ENCODE measurements around the gene BLZF1.
"Not testable (repeated sequence)": the region's sequence is repeated elsewhere in the genome, so short reads cannot be mapped to it uniquely, and the experiment has no call there.

BLZF1 gene

DNA sequence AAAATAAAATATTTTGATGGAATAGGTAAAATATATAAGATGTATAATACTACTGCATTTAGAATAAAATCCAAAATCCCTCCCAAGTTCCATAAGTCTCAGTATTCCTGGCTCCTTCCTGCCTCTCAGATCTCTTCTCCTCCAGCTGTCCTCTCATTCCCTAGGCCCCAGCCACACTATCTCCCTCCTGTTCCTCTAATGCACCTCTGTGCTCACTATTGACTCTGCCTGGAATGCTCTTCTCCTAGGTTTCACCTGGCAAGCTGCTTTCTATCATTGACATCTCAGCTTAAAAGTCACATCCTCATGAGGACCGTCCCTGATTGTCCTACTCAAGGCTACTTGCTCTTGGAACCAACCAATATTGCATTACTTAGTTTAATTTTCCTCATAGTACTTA is 7.6 kb upstream of the BLZF1 start:
- no peak for DNase-seq (ENCODE audit: low read depth)

DNA sequence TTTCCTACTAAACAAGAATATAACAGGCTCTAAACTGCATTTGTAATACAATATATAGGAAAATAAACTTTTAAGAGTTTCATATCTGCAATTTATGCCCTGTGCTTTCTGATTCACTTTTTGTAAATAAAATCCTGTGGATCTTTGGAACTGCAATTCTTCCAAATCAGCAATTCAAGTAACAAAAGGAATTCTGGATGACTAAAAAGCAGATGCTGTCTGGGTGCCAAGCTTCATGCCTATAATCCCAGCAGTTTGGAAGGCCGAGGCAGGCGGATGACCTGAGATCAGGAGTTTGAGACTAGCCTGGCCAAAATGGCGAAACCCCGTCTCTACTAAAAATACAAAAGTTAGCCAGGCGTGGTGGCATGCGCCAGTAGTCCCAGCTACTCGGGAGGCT is 6.7 kb upstream of the BLZF1 start:
- DNase-seq (ENCODE audit: low read depth): no peak

DNA sequence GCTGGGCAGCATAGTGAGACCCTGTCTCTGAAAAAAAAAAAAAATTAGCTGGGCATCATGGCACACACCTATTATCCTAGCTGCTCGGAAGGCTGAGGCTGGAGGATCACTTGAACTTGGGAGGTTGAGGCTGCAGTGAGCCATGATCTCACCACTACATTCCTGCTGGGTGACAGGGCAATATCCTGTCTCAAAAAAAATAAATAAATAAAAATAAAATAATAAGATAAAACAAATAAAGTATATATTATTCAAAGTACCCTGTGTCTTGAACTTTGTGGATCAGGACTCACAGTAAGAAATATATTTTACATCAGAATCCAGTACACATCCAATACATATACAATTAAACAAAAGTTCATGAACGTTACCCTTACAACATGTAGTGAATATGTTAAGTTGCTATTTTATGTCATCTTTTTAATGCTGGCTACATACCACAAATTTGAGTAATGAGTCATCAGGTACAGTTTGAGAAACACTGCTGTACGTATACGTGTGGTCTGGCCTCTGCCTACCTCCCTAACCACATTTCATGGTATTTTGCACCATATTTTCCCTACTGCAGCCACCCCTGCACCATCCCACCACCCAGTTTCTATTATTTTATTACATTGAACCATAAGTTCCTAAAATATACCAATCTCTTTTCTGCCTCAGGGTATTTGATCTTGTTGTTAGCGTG is 4.8 kb upstream of the BLZF1 start:
- DNase-seq (ENCODE audit: low read depth): peak; percentile 30

DNA sequence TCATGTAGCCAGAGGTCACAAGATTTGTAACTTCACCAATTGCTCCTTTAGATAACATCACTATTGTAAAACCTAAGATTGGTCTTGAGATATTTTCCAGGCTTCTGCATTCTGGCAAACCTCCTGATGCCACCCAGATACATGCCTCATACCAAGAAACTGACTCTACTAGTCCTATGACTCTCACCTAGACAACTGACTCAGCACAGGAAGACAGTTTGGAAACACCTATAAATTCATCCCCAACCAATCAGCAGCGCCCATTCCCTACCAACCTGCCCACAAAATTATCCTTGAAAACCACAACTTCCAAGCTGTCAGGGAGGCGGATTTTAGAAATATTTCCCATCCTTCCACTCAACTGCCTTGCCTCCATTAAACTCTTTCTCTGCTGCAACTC is 3.0 kb upstream of the BLZF1 start:
- no peak for DNase-seq (ENCODE audit: low read depth)

DNA sequence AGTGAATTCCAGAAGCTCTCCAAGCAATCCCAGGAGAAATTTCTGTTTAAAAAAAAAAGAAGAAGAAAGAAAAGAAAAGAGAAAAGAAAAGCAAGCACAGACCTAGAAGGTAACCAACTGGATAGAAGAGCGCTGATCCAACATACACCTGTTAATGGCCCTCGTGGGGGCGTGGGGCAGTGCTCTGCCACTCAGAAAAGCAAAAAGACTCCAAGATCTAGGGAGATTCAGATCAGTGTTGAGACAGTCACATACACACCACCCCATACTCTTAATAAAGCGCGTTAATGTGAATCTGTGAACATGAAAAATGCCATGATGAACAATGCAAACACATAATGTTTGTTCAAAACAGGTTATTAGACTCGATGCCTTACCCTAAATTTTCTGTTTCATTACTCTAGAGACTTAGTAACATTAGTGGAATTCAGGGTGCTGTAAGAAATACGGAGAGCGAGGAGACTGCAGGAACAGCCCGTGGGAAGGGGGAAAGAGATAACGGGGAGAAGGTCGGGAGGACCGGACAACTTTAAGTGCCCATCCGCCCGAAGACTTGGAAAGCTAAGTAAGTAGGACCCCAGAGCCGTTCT is 804 bp upstream of the BLZF1 start:
- no peak for DNase-seq (ENCODE audit: low read depth)

DNA sequence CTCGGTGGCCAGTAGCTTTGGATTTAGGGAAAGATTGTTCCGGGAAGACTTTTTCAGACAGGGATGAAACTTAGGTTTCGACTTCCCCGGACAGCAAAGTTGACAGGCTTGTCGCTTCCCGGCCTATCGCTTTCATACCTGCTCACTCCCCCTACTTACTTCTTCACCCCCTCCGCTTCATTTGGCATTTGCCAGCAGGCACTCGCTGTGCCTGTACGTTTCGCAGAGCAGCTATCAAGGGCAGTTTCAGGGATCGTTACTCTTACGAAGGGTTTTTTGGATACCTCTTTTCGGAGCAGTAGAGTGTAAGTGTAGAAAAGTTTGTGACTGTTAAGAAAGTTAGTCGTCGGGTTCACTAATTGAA is 393 bp downstream of the BLZF1 start:
- DNase-seq (ENCODE audit: low read depth): no peak

DNA sequence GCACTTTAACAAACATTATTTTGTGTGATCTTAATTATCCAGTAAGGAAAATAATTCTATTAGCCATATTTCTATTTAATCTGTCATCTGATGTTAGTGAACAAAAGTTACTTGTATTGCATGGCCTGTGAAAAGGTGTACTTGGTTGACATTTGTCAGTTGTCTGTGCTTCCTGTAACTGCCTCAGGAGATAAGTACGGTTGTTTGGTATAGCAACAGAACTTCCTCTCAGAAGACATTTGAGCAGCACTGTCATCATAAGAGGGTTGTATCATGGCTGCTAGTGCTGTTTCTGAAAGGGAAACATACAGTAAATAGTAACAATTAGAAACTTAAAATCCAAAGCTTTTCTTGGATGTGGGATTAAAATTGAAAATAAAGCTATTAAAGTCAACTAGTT is 3.4 kb downstream of the BLZF1 start:
- DNase-seq (ENCODE audit: low read depth): no peak

DNA sequence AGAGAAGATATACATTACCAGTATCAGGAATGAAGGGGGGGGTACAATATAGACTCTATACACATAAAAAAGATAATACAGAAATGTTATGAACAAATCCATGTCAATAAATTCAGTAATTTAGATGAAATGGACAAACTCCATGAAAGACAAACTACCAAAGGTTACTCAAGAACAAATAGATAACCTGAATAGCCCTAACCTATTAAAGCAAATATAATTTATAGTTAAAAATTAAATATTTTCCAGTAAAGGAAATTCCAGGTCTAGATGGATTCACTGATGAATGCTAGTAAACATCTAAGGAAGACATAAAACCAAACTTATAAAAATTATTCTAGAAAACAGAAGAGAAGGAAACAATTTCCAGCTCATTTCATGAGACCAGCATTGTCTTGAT is 13.2 kb downstream of the BLZF1 start:
- DNase-seq (ENCODE audit: low read depth): no peak

DNA sequence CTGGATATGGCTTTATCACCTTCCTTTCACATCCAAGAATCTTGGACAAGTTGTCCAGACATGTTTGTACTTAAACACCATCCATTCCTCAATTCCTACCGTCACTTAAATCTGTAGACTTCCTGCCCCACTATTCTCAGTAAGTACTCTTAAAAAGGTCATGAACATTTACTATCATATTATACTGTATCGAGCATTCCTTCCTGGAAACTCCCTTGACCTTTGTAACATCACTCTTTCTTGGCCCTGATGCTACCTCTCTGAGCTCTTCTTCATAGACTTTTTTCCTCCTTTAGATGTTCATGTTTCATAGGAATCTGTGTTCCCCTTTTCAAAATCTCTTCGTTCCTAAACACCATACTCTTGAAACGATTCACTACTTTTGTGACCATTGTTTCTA is 15.5 kb downstream of the BLZF1 start:
- DNase-seq (ENCODE audit: low read depth): no peak

DNA sequence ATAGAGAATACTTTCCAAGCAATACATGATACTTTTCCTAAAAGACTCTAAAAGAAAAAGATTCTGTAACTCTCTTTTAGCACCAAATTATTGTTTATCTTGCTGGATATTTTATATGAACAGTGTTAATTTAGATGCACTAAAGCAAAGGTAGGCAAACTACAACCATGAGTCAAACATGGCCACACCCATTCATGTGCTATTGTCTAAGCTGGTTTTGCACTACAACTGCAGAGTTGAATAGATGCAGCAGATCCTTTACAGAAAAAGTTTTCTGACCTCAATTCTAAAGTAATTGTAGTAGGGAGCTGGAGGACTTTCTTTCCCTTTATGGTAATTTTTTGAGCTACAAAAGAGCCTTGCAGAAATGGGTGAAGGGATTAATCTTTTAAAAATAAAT is 19.4 kb downstream of the BLZF1 start:
- DNase-seq (ENCODE audit: low read depth): no peak

DNA sequence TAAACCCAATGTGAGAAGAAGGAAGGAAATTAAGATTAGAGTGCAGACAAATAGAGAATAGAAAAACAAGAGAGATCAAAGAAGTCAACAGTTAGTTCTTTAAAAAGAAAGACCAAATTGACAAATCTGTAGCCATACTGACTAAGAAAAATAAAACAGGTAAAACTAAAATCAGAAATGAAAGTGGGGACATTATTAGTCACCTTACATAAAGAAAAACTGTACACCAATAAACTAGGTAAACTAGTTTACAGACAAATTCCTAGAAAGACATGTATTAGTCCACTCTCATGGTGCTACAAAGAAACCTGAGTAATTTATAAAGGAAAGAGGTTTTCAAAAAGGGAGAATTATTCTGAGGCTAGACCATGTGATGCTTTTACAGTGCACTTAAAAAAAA is 22.3 kb downstream of the BLZF1 start:
- no peak for DNase-seq (ENCODE audit: low read depth)

DNA sequence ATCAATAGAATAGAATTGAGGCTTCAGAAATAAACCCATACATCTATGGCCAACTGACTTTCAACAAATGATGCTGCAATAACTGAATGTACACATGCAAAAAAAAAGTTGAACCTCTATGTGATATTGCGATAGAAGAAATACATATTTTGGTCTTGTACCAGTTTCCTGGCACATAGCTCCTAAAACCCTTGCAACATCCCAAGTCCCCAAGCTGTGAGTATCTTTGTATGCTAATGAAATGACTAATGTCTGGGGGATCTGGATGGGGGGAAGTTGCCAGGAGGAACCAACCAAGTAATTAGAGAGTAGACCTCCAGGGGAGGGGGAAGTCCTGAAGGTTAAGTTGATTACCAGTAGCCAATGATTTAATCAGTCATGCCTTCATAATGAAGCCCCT is 24.4 kb downstream of the BLZF1 start:
- DNase-seq (ENCODE audit: low read depth): no peak

DNA sequence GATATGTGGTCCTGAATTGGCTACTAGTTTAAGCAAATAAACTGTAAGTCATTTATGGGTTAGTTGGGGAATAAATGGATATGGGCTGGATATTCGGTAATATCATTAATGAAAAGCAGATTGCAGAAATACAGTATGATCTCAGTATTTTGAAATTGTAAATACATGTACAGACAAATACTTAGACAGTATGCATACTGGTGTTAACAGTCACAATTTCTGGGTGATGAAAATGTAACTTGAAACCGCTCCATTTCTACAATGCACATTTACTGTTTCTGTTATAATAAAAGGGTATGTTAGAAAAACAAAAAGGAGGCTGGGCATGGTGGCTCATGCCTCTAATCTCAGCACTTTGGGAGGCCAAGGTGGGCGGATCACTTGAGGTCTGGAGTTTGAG is 28.0 kb downstream of the BLZF1 start:
- no peak for DNase-seq (ENCODE audit: low read depth)

DNA sequence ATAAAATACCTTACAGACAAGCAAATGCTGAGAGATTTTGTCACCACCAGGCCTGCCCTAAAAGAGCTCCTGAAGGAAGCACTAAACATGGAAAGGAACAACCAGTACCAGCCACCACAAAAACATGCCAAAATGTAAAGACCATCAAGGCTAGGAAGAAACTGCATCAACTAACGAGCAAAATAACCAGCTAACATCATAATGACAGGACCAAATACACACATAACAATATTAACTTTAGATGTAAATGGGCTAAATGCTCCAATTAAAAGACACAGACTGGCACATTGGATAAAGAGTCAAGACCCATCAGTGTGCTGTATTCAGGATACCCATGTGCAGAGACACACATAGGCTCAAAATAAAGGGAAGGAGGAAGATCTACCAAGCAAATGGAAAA is 34.6 kb downstream of the BLZF1 start:
- not testable (repeated sequence) for DNase-seq (ENCODE audit: low read depth)

DNA sequence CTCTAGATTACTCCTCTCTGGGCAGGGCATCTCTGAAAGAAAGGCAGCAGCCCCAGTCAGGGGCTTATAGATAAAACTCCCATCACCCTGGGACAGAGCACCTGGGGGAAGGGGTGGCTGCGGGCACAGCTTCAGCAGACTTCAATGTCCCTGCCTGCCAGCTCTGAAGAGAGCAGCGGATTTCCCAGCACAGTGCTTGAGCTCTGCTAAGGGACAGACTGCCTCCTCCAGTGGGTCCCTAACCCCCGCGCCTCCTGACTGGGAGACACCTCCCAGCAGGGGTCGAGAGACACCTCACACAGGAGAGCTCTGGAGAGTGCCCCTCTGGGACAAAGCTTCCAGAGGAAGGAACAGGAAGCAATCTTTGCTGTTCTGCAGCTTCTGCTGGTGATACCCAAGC is 40.3 kb downstream of the BLZF1 start:
- not testable (repeated sequence) for DNase-seq (ENCODE audit: low read depth)

DNA sequence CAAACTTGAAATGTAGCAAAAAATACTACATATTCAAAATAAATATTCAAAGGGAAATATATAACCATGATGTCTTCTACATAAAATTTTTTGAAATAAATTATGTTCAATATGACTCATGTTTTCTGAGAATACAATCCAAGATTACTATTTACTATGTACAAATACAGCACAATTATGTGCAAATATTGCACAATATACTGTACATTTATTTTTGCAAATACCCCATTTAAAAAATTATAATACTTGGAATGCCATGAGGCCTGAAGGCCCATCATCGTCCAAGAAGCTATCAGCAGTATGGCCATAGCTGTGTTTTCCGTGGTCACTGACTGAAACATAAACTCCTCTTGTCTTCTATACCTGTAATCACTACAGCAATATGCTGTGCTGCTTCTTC is 47.0 kb downstream of the BLZF1 start:
- no peak for DNase-seq (ENCODE audit: low read depth)

DNA sequence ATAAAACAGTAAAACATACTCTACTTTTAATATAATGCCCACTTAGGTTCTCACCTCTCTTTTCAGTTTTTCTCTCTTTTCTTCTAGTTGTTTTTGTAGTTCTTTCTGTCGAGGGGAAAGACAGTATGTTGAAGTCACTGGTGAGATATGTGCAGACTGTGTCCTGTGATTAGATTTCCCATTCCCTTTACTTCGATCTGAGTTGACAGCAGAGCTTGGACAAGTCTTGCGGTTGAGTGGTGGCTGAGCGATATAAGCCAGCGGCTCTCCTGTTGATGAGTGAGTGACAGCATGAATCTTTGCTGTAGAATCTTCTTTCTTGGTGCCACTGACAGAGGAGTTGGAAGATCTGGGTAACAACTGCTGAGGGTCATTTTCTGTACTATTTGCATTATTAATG is 53.3 kb downstream of the BLZF1 start:
- DNase-seq (ENCODE audit: low read depth): no peak

DNA sequence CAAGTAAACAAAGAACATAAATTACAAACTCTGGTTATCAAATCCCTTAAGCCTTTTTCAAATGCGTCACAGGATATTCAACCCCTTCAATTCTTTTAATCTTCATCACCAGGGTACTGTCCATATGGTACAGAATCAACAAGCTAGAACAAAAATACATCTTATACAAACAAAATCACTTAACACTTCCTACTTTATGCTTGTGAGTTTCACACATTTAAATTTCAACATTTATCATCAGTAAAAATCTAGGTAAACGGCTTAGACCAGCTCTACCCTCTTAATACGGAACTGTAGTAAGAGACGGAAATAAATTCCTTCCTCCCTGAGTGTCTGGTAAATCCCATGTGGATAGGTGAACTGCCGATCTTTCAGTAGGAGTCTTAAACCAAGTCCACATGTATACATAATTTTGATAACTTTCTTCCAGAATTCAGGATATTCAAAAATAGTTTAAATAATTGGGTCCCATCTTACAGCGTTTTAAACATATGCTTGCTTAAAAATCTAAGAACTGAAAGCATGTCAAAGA is 58.2 kb downstream of the BLZF1 start:
- no peak for DNase-seq (ENCODE audit: low read depth)

DNA sequence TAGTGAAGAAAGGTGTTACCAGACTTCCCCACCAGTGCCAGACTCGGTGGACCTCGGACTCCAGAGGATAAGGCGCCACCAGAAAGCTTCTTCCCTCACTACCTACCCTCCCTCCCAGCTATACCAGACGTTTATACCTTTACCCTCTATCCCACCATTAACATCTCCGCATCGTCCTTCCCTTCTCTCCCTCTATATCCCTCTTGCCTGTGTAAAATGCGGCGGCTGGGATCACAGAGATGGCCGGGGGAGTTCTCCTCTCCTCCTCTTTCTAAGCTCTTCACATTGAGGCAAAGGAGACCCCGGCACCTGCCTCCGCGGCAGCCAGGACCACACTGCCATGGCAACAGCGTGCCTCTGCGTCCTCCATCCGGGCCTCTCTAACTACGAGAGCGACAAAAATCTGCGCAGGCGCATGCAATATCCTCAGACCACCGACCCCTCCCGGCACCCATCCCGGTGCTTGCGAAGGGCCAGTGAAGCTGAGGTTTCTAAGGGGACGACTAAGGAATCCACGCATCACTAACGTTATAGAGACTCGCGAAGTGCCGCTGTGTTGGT is 59.2 kb downstream of the BLZF1 start, which contains the start of gene CCDC181:
TSS of gene CCDC181 (minus strand) at position 394 of the 561 bp plus-strand sequence. CDS start 2,547 bp downstream, outside the sequence.
- DNase-seq (ENCODE audit: low read depth): no peak

All from GM04503 (cell line).